WTC11 (cell line): Measurements from ENCODE around the gene TMEM30A.

Experiments used
- NR1H2 ChIP-seq: sonication (generic); formaldehyde crosslinking; IDR thresholded peaks from 2 replicates; pipeline ENCODE4 v1.9.0; 2021; ENCODE audit warnings: mild to moderate bottlenecking, moderate library complexity, missing genetic modification reagents
- RELA ChIP-seq: sonication (generic); formaldehyde crosslinking; IDR thresholded peaks from 2 replicates; pipeline ENCODE4 v1.8.1; 2022; ENCODE audit warnings: missing genetic modification reagents, mild to moderate bottlenecking, borderline replicate concordance
- TF ChIP-seq, protein P1 (sequence below): fragments of 200-600 bp; IDR thresholded peaks from 2 replicates; pipeline ENCODE4 v1.8.0; 2022; ENCODE audit warnings: antibody characterized with exemption
- TF ChIP-seq, protein P2 (sequence below): sonication (generic); formaldehyde crosslinking; IDR thresholded peaks from 2 replicates; pipeline ENCODE4 v1.8.0; 2022; ENCODE audit warnings: missing genetic modification reagents
- TF ChIP-seq, protein P3 (sequence below): sonication (generic); formaldehyde crosslinking; IDR thresholded peaks from 2 replicates; pipeline ENCODE4 v1.8.1; 2022; ENCODE audit warnings: low read depth, mild to moderate bottlenecking, moderate library complexity, missing genetic modification reagents, borderline replicate concordance
- TF ChIP-seq, protein P4 (sequence below): sonication (generic); formaldehyde crosslinking; IDR thresholded peaks from 2 replicates; pipeline ENCODE4 v1.8.0; 2022; ENCODE audit warnings: mild to moderate bottlenecking, missing genetic modification reagents
- TF ChIP-seq, protein P5 (sequence below): sonication (generic); formaldehyde crosslinking; IDR thresholded peaks from 2 replicates; pipeline ENCODE4 v1.8.0; 2022; ENCODE audit warnings: mild to moderate bottlenecking, missing genetic modification reagents

DNA sequence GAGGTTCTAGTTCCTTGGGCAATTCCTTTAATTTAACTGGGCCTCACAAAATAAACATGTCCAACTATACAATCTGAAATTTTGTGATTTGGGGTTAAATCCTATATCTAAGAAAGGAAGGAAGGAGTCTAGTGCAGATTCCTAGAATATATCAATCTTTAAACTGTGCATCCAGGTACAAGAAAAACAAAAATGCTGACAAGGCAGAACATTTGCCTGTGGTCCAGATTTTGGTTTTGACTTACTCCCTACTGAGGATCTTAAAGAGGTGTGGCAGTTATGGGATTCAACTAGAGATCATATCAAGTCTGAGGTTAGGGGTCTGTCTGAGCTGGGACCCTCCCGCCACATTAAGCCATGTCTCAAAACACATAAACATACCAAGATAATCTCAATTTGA is 23.3 kb downstream of the TMEM30A start:
- TF ChIP-seq NR1H2 (CRISPR knock-in tag) (no peak), RELA (CRISPR knock-in tag) (no peak)
- TF ChIP-seq, protein P1, sequence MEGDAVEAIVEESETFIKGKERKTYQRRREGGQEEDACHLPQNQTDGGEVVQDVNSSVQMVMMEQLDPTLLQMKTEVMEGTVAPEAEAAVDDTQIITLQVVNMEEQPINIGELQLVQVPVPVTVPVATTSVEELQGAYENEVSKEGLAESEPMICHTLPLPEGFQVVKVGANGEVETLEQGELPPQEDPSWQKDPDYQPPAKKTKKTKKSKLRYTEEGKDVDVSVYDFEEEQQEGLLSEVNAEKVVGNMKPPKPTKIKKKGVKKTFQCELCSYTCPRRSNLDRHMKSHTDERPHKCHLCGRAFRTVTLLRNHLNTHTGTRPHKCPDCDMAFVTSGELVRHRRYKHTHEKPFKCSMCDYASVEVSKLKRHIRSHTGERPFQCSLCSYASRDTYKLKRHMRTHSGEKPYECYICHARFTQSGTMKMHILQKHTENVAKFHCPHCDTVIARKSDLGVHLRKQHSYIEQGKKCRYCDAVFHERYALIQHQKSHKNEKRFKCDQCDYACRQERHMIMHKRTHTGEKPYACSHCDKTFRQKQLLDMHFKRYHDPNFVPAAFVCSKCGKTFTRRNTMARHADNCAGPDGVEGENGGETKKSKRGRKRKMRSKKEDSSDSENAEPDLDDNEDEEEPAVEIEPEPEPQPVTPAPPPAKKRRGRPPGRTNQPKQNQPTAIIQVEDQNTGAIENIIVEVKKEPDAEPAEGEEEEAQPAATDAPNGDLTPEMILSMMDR, result no peak
- TF ChIP-seq, protein P2, sequence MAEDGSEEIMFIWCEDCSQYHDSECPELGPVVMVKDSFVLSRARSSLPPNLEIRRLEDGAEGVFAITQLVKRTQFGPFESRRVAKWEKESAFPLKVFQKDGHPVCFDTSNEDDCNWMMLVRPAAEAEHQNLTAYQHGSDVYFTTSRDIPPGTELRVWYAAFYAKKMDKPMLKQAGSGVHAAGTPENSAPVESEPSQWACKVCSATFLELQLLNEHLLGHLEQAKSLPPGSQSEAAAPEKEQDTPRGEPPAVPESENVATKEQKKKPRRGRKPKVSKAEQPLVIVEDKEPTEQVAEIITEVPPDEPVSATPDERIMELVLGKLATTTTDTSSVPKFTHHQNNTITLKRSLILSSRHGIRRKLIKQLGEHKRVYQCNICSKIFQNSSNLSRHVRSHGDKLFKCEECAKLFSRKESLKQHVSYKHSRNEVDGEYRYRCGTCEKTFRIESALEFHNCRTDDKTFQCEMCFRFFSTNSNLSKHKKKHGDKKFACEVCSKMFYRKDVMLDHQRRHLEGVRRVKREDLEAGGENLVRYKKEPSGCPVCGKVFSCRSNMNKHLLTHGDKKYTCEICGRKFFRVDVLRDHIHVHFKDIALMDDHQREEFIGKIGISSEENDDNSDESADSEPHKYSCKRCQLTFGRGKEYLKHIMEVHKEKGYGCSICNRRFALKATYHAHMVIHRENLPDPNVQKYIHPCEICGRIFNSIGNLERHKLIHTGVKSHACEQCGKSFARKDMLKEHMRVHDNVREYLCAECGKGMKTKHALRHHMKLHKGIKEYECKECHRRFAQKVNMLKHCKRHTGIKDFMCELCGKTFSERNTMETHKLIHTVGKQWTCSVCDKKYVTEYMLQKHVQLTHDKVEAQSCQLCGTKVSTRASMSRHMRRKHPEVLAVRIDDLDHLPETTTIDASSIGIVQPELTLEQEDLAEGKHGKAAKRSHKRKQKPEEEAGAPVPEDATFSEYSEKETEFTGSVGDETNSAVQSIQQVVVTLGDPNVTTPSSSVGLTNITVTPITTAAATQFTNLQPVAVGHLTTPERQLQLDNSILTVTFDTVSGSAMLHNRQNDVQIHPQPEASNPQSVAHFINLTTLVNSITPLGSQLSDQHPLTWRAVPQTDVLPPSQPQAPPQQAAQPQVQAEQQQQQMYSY (CRISPR knock-in tag), result no peak
- TF ChIP-seq, protein P3, sequence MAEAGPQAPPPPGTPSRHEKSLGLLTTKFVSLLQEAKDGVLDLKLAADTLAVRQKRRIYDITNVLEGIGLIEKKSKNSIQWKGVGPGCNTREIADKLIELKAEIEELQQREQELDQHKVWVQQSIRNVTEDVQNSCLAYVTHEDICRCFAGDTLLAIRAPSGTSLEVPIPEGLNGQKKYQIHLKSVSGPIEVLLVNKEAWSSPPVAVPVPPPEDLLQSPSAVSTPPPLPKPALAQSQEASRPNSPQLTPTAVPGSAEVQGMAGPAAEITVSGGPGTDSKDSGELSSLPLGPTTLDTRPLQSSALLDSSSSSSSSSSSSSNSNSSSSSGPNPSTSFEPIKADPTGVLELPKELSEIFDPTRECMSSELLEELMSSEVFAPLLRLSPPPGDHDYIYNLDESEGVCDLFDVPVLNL (CRISPR knock-in tag), result no peak
- TF ChIP-seq, protein P4, sequence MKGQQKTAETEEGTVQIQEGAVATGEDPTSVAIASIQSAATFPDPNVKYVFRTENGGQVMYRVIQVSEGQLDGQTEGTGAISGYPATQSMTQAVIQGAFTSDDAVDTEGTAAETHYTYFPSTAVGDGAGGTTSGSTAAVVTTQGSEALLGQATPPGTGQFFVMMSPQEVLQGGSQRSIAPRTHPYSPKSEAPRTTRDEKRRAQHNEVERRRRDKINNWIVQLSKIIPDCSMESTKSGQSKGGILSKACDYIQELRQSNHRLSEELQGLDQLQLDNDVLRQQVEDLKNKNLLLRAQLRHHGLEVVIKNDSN, result no peak
- TF ChIP-seq, protein P5, sequence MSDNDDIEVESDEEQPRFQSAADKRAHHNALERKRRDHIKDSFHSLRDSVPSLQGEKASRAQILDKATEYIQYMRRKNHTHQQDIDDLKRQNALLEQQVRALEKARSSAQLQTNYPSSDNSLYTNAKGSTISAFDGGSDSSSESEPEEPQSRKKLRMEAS (CRISPR knock-in tag), result no peak
